GM19395 (cell line): ENCODE results near the gene RCOR1.
"Not testable (repeated sequence)": the region's sequence is repeated elsewhere in the genome, so short reads cannot be mapped to it uniquely, and the experiment has no call there.

Experiments used
- ATAC-seq: cut with Tn5 transposase; IDR thresholded peaks from one replicate; pipeline ENCODE4 v1.9.1; 2021; ENCODE audit warnings: mild to moderate bottlenecking, moderate library complexity; ENCODE audit not compliant: unreplicated experiment

Gene RCOR1

DNA sequence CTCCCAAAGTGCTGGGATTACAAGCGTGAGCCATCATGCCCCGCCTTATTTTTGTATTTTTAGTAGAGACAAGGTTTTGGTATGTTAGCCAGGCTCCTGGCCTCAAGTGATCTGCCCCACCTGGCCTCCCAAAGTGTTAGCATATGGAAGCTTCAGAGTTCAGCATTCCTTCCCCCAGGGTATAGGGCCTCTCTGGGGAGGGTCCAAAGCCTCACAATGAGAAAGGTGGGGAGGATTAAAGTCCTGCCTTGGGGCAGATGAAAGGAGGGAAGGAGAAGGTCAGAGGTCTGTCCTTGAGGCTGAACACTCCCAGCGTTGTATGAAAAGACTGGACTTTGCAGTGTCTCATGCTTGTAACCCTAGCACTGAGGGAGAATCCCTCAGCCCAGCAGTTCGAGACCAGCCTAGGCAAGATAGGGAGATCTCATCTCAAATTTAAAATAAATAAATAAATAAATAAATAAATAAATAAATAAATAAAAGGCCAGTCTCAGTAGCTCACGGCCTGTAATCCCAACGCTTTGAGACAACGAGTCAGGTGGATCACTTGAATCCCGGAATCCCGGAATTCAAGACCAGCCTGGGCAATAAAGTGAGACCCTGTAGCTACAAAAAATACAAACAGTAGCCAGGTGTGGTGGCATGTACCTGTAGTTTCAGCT, 22.0 kb upstream of the RCOR1 start:
- no peak for ATAC-seq

DNA sequence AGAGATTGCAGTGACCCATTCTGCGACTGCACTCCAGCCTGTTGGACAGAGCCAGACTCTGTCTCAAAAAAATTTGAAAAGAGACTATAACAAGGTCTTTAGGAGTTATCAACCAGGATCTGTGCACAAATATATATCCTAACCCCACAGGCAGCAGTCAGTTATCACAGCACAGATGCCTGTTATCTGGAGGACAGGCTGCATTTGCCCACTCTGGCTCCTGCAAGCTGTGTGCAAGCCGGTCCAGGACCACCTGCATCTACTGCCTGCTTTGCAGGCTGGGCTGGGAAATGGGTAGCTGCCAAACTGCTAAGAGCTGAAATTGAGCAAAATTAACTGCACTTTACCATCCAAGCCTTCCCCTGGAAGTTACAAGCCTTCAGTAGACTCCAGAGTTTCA, 21.4 kb upstream of the RCOR1 start:
- ATAC-seq = no peak

DNA sequence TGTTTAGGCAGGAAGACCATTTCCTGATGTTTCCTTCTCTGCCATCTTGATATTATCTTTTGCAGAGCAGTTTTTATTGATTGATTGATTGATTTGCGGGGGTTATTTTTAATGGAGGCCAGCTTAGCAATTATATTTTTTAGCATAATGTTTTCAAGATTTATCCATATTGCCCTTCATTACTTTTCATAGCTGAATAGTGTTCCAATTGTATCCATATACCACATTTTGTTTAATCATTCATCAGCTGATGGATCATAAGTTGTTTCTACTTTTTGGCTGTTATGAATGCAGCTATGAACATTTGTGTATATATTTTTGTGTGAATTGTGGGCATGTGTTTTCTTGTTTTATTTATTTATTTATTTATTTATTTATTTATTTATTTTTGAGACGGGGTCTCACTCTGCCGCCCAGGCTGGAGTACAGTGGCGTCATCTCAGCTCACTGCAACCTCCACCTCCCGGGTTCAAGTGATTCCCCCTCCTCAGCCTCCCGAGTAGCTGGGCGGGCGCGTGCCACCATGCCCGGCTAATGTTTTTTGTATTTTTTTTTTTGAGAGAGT, 20.9 kb upstream of the RCOR1 start:
- ATAC-seq = no peak

DNA sequence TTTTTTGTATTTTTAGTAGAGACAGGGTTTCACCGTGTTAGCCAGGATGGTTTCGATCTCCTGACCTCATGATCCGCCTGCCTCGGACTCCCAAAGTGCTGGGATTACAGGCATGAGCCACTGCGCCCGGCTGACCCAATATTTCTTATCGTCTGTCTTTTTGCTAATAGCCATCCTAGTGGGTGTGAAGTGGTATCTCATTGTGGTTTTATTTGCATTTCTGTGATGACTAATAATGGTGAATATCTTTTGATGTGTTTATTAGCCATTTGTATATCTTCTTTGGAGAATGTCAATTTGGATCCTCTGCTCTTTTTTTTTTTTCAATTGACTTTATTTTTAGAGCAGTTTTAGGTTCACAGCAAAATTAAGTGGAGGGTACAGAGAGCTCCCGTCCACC, 19.3 kb upstream of the RCOR1 start:
- ATAC-seq = not testable (repeated sequence)

GRCh38 chr14:102573591-102574046, 18.8 kb upstream of the RCOR1 start:
- ATAC-seq = no peak

DNA sequence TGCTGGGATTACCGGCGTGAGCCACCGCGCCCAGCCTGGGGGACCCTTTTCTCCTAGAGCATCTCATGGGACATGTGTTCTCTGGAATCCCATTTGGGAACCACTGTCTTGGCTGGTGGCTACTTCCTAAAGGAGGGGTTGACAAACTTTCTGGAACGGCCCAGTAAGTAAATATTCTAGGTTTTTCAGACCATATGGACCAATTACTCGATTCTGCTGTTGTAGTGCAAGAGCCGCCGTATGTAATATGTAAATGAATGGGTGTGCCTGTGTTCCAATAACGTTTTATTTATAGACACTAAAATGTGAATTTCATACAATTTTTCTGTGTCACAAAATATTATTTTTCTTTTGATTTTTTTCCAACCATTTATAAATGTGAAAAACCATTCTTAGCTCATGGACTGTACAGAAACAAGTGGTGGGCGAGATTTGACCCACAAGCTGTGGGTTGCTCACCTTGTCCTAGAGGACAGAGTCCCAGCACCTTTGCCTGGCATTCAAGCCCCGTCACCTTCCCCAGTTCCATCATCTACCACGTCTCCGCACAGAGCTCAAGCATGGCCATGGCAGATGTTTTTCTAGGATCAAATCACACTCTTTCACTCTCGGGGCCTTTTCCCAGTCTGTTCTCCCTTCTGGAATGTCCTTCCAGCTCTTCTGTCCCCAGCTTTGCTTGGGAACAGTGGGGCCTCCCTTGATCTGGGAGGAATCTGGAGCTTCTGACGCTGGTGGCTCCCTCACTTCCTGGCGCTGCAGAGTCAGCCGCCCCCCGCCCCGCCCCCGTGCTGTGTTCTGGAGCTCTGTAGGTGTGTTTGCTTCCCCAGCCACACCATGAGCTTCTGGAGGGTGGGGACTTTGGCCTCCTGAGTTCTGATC, 17.9 kb upstream of the RCOR1 start:
- no peak for ATAC-seq

- ATAC-seq = no peak
Measured at GRCh38 chr14:102575160-102575845, 17.1 kb upstream of the RCOR1 start.

GRCh38 chr14:102575846-102576428, 16.5 kb upstream of the RCOR1 start:
- ATAC-seq = not testable (repeated sequence)

- ATAC-seq = no peak
Measured at GRCh38 chr14:102578821-102579220, 13.6 kb upstream of the RCOR1 start.

GRCh38 chr14:102579696-102580549, 12.5 kb upstream of the RCOR1 start:
- ATAC-seq = no peak

- ATAC-seq = no peak
Measured at GRCh38 chr14:102580550-102581110, 11.8 kb upstream of the RCOR1 start.

- ATAC-seq = no peak
Measured at GRCh38 chr14:102581193-102581592, 11.3 kb upstream of the RCOR1 start.

DNA sequence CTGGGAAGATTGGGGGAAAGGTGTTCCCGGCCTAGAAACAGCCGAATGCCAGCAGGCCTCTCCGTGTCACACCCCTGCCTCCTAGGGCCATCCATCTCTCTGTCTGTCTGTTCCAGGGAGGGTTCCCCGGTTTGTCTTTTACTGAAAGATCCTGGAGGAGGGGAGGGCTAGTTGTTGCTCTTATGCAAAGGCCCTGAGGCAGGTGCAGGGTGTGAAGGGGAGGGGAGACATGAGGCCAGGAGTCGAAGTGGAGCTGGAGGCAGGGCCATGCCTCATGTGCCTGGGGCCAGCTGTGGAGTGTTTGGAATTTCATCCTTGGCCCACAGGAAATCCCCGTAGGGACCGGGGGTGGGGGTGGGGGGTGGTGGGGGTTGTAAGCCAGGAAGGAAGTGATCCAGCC, 8.7 kb upstream of the RCOR1 start:
- no peak for ATAC-seq

- no peak for ATAC-seq
Measured at GRCh38 chr14:102584871-102585869, 7.3 kb upstream of the RCOR1 start.

- no peak for ATAC-seq
Measured at GRCh38 chr14:102586420-102587104, 5.9 kb upstream of the RCOR1 start.

DNA sequence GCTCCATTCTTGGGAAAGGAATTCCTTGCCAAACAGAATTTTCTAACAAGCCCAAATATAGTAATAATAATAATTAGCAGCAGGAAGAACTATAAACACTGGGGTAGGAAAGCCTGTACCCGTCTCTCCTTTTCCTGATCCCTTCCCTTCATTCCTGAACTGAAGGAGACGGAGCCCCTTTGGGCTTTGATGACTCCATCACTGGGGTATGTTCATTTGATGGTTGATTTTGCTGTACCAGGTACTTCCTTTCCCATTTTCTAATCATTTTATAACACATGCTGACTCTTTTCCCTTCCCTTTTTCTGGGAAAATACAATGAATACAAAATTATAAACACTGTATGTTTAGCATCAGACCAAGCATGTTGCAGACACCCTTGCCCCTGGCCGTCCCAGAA, 3.6 kb upstream of the RCOR1 start:
- no peak for ATAC-seq

DNA sequence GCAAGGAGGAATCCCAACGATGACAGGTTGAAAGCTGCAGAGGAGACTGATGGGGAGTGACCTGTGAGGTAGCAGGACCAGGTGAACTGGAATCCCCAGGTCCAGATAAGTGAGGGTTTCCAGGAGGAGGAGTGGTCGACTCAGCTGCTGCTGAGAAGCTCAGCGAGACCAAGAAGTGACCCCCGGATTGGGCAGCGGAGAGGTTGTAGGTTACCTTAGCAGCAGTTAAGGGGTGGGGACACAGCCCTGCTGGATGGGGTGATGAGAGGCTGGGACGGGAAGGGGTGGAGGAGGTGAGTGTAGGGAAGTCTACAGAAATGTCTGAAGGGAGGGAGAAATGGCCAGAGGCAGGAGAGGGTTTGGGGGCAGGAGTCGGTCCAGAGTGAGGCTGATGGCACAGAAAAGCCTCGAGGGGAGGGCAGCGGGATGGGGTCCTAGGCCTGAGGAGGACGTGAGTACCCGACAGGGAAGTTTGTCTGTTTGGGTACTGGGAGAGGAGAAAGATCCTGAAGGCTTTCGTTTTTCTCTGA, 2.6 kb upstream of the RCOR1 start:
- ATAC-seq = no peak

- ATAC-seq = no peak
Measured at GRCh38 chr14:102590667-102591099, 1.8 kb upstream of the RCOR1 start.
